ENCODE measurements around the gene GPHN. TPM values are rescaled to one million over a fixed set of nuclear protein-coding genes. Genes with fewer than 3 reads are reported as not detected.
"Not testable (repeated sequence)": the region's sequence is repeated elsewhere in the genome, so short reads cannot be mapped to it uniquely, and the experiment has no call there.

The GPHN gene
- total RNA-seq, 1 donor from 2014 or later, result 17.4 TPM

GRCh38 chr14:67019796-67020195, 511.8 kb downstream of the GPHN start:
- intact Hi-C loops (cut with micrococcal nuclease), result no loop called here

- intact Hi-C loops (cut with micrococcal nuclease), result no loop called here
Observed at GRCh38 chr14:67031920-67032774, 524.2 kb downstream of the GPHN start.

- intact Hi-C loops (cut with micrococcal nuclease), result no loop called here
Observed at GRCh38 chr14:67045440-67045839, 537.5 kb downstream of the GPHN start.

GRCh38 chr14:67050896-67051295, 542.9 kb downstream of the GPHN start:
- intact Hi-C loops (cut with micrococcal nuclease), result no loop called here

- intact Hi-C loops (cut with micrococcal nuclease), result no loop called here
Observed at GRCh38 chr14:67056684-67057083, 548.7 kb downstream of the GPHN start.

- intact Hi-C loops (cut with micrococcal nuclease), result no loop called here
Observed at GRCh38 chr14:67059596-67059995, 551.6 kb downstream of the GPHN start.

- intact Hi-C loops (cut with micrococcal nuclease), result no loop called here
Observed at GRCh38 chr14:67060546-67060945, 552.6 kb downstream of the GPHN start.

- intact Hi-C loops (cut with micrococcal nuclease), result not testable (repeated sequence)
Observed at GRCh38 chr14:67067070-67067814, 559.3 kb downstream of the GPHN start.

GRCh38 chr14:67068251-67068650, 560.3 kb downstream of the GPHN start:
- intact Hi-C loops (cut with micrococcal nuclease), result no loop called here

GRCh38 chr14:67071506-67071905, 563.6 kb downstream of the GPHN start:
- intact Hi-C loops (cut with micrococcal nuclease), result no loop called here

- intact Hi-C loops (cut with micrococcal nuclease), result no loop called here
Observed at GRCh38 chr14:67077921-67078320, 570.0 kb downstream of the GPHN start.

- intact Hi-C loops (cut with micrococcal nuclease), result no loop called here
Observed at GRCh38 chr14:67079846-67080245, 571.9 kb downstream of the GPHN start.

GRCh38 chr14:67108230-67108629, 600.3 kb downstream of the GPHN start:
- intact Hi-C loops (cut with micrococcal nuclease), result no loop called here

- intact Hi-C loops (cut with micrococcal nuclease), result no loop called here
Observed at GRCh38 chr14:67111022-67111421, 603.1 kb downstream of the GPHN start.

GRCh38 chr14:67112344-67112743, 604.4 kb downstream of the GPHN start:
- intact Hi-C loops (cut with micrococcal nuclease), result no loop called here

GRCh38 chr14:67127174-67127573, 619.2 kb downstream of the GPHN start:
- intact Hi-C loops (cut with micrococcal nuclease), result no loop called here

GRCh38 chr14:67129768-67130167, 621.8 kb downstream of the GPHN start:
- intact Hi-C loops (cut with micrococcal nuclease), result no loop called here

GRCh38 chr14:67131691-67132090, 623.7 kb downstream of the GPHN start:
- intact Hi-C loops (cut with micrococcal nuclease), result no loop called here

GRCh38 chr14:67133144-67133543, 625.2 kb downstream of the GPHN start:
- intact Hi-C loops (cut with micrococcal nuclease), result no loop called here

GRCh38 chr14:67133595-67134441, 625.9 kb downstream of the GPHN start:
- intact Hi-C loops (cut with micrococcal nuclease), result no loop called here

- intact Hi-C loops (cut with micrococcal nuclease), result loop anchor here (5.0 kb wide), 1 partner anchor 641 kb away; no protein-coding TSS in a partner anchor
Observed at GRCh38 chr14:67137744-67138371, 629.9 kb downstream of the GPHN start.
